GM21825 (cell line): ENCODE measurements around the gene PAXIP1.
"Not testable (repeated sequence)": the region's sequence is repeated elsewhere in the genome, so short reads cannot be mapped to it uniquely, and the experiment has no call there.

Experiments
- ATAC-seq: cut with Tn5 transposase; IDR thresholded peaks from one replicate; pipeline ENCODE4 v1.9.1; 2021; ENCODE audit warnings: mild to moderate bottlenecking, moderate library complexity; ENCODE audit not compliant: unreplicated experiment

The PAXIP1 gene, protein sequence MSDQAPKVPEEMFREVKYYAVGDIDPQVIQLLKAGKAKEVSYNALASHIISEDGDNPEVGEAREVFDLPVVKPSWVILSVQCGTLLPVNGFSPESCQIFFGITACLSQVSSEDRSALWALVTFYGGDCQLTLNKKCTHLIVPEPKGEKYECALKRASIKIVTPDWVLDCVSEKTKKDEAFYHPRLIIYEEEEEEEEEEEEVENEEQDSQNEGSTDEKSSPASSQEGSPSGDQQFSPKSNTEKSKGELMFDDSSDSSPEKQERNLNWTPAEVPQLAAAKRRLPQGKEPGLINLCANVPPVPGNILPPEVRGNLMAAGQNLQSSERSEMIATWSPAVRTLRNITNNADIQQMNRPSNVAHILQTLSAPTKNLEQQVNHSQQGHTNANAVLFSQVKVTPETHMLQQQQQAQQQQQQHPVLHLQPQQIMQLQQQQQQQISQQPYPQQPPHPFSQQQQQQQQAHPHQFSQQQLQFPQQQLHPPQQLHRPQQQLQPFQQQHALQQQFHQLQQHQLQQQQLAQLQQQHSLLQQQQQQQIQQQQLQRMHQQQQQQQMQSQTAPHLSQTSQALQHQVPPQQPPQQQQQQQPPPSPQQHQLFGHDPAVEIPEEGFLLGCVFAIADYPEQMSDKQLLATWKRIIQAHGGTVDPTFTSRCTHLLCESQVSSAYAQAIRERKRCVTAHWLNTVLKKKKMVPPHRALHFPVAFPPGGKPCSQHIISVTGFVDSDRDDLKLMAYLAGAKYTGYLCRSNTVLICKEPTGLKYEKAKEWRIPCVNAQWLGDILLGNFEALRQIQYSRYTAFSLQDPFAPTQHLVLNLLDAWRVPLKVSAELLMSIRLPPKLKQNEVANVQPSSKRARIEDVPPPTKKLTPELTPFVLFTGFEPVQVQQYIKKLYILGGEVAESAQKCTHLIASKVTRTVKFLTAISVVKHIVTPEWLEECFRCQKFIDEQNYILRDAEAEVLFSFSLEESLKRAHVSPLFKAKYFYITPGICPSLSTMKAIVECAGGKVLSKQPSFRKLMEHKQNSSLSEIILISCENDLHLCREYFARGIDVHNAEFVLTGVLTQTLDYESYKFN

DNA sequence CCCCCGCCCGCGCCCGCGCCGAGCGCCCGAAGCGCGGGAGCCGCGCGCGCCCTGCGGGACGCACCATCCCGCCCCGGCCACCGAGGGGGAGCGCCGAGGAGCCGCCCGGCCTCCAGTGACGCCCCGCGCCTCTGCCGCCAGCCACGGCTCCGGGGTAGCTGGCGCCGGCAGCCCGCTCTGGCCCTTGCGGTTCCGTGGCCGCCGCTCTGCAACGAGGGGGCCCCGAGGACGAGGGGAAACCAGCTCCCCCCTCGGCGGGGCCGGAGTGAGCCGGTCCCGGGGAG is at the start of gene PAXIP1:
TSS of gene PAXIP1 (minus strand) at position 33 of the 284 bp plus-strand sequence. CDS start 195 bp downstream, outside the sequence.
- peak; percentile 61 for ATAC-seq

DNA sequence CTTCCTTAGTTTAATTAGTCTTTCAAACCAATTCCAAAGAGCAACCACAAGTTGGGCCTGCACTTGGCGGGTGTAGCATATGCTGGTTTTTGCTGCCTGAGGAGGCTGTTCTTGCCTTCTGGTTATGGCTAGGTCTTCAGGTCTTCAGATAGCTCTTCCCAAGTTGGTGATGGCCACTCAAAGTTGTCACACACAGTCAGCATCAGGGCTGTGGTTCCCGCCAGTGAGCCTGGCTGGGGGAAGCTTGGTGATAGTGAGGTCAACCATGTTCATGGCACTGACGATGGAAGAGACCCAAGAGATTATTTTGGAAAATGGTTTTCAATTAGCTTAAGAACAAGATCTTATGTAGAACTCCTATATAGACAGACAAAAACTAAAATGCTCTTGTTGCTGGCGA is 48.4 kb upstream of the PAXIP1 start:
- ATAC-seq = no peak

DNA sequence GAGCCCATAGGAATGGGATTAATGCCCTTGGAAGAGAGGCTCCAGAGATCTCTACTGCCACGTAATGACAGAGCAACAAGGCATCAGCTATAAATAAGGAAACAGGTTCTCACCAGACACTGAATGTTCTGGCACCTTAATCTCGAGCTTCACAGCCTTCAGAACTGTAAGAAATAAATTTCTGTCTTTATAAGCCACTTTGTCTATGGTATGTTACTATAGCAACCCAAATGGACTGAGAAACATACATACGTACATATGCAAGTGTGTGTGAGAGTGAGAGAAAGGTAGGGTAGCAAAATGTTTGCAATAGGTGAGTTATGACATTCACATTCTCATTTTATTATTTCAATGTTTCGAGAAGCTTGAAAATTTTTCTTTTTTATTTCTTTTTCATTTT is 45.1 kb upstream of the PAXIP1 start:
- no peak for ATAC-seq

DNA sequence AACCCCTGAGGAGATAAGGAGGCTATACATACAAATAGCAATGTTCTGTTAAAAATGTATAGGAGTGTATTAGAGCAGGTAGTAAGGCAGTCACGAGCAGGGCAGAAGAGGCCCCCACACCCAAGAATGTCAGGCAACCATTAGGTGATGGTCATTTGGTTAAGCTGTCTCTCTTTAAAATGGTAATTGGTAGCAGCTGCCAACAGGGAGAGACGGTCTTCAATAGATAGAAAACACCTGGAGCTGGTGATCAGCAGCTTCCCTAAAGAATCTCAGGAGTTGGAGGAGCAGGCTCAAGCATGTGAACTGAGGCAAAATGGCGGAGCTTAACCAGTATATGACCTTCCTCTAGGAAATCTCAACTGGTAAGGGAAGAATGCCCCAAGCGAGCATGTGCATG is 40.8 kb upstream of the PAXIP1 start:
- ATAC-seq = no peak

DNA sequence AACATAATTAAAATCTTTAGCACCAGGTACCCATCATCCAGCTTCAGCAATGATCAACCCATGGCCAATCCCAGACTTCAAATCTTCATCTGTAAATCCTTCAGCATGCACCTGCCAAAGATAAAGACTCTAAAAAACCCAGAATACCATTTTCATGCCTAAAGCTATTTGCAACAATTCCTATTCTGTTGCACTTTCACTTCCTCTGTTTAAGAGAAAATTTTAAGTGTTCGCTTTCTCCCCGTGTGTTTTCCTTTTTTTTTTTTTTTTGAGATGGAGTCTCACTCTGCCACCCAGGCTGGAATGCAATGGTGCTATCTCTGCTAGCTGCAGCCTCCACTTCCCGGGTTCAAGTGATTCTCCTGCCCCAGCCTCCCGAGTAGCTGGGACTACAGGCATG is 35.4 kb upstream of the PAXIP1 start:
- ATAC-seq = no peak

DNA sequence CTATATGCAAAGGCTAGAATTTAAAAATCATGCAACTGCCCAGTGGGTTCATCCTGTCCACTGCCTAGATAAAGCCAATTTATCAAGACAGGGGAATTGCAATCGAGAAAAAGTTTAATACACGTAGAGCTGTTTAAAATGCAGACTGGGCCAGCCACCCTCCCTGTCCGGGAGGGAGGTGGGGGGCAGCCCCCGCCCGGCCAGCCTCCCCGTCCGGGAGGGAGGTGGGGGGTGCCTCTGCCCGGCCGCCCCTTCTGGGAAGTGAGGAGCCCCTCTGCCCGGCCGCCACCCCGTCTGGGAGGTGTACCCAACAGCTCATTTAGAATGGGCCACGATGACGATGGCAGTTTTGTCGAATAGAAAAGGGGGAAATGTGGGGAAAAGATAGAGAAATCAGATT is 31.6 kb upstream of the PAXIP1 start:
- not testable (repeated sequence) for ATAC-seq

DNA sequence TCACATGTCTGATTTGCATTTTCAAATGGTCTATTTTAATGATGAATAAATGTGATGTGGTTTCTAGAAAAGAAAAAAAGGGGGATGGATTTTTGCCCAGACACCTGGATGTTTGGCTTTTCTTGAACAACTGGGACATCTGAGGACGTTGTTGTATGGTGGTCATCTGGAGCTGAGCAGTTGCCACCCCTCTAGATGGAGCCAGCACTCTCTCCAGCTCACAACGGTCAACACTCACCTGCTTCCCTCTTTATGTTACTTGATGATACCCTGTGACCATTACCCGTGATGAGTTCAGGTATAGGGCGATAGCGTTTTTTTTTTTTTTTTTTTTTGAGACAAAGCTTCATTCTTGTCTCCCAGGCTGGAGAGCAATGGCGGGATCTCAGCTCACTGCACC is 30.1 kb upstream of the PAXIP1 start:
- ATAC-seq = no peak

DNA sequence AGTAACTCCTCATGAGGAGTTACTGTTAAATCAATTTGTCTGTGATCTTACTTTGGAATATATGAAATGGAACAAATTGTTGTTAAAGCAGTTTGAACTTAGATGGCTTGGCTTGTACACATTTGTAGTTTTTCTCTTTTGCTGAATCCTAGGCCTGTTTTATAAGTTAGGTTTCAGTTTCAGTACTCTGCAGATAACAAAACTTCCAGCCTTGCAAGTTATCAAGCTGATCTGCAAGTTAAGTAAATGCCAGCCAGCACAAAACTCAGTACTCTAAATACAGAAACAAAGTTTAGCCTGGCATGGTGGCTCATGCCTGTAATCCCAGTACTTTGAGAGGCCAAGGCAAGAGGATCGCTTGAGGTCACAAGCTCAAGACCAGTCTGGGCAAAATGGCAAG is 25.0 kb upstream of the PAXIP1 start:
- no peak for ATAC-seq

DNA sequence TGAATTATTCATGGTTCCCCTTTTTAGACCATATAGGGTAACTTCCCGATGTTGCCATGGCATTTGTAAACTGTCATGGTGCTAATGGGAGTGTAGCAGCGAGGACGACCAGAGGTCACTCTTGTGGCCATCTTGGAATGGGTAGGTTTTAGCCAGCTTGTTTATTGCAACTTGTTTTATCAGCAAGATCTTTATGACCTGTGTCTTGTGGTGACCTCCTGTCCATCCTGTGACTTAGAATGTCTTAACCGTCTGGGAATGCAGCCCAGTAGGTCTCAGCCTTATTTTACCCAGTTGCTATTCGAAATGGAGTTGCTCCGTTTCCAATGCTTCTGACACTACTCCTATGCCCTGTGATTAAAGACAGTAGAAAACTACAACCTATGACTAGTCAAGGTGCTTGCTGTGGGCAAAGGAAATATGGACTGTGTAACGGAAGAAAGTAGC is 18.8 kb upstream of the PAXIP1 start:
- ATAC-seq = no peak

DNA sequence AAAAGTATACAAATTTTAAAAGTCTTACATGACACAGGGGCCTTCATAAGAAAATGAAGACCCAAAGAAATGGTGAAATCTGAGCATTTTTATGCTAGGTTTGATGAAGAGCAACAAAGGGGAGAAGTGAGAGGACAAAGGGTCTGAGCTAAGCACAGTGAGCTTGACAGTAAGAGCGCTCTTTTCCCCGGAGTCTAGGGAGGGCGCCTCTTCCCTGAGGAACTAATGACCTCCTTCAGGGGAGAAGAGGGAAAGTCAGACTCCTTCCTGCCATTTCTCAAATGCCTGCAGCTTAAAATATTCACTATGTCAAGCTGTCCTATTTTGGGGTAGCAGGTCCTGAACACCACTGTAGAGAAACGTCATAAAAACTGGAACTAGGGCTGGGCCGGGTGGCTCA is 18.1 kb upstream of the PAXIP1 start:
- no peak for ATAC-seq

DNA sequence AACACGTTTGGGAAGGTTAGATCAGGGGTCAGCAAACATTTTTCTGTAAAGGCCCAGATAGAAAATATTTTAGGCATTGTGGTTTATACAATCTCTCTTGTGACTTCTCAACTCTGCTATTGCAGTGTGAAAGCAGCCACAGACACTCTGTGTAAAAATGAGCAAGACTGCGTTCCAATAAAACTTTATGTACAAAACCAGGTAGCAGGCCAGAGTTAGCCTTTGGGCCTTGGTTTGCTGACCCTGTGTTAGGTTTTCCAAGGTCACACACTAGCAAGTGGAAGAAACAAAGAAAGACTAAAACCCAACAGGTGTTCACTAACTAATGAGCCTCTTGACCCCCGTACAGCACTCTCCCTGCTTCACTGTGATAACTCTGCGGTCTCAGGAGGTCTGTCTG is 14.9 kb upstream of the PAXIP1 start:
- ATAC-seq = no peak

DNA sequence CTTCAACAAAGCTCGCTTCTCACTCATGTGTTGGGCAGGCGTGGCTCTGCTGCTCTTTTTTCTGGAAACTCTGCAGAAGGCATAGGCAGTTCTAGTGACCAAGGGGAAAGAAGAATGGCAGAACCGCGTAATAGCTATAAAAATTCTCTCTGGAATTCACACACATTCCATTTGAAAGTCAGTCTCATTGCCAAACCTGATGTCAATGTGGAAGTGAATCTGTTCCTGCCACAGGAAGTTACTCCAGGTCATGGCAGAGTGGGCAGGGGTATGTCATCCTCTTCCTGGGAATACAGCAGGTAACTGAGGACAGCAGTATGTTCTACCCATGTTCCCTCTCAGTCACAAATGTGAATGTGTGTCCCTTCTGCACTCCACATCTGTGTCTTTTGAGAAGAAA is 8.2 kb upstream of the PAXIP1 start:
- ATAC-seq = no peak

DNA sequence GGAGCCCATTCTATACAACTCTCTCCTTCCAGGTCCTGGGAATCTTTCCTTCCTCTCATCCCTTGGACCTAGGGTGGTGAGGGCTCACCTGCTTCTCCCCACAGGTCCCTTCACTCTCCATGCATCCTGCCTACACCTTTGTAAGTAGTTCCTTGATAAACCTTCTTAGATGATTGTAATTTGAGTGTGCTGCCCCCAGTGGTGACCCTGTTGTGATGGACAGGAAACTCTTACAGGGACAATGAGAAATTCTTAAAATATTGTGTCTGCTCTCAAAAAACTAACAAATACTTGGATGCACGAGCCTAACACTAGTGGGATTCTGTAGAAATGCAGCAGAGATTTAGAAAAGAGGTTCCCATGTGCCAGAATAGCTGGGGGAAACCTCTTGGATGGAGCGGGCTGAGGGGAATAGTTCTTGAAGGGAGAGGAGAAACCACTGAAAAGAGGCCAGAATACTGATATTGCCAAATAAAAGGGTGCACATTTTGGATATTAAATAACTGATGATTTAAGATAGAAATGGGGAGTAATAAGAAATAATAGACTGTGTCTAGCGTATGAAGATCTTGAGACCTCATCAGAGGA is 6.7 kb upstream of the PAXIP1 start:
- ATAC-seq = no peak

DNA sequence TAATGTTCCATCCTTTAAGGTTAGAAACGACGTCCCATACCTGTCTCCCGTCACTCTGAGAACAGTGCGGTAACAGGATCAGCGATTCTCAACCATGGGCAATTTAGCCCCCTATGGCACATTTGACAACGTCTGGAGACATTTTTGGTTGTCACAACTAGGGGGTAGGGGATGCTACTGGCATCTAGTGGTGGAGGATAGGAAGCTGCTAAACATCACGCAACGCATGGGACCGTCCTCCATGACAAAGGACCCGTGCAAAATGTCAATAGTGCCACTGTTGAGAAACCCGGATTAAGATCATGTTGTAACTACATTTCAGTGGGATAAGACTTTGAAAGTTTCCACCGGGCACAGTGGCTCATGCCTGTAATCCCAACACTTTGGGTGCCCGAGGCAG is 5.0 kb upstream of the PAXIP1 start:
- no peak for ATAC-seq

DNA sequence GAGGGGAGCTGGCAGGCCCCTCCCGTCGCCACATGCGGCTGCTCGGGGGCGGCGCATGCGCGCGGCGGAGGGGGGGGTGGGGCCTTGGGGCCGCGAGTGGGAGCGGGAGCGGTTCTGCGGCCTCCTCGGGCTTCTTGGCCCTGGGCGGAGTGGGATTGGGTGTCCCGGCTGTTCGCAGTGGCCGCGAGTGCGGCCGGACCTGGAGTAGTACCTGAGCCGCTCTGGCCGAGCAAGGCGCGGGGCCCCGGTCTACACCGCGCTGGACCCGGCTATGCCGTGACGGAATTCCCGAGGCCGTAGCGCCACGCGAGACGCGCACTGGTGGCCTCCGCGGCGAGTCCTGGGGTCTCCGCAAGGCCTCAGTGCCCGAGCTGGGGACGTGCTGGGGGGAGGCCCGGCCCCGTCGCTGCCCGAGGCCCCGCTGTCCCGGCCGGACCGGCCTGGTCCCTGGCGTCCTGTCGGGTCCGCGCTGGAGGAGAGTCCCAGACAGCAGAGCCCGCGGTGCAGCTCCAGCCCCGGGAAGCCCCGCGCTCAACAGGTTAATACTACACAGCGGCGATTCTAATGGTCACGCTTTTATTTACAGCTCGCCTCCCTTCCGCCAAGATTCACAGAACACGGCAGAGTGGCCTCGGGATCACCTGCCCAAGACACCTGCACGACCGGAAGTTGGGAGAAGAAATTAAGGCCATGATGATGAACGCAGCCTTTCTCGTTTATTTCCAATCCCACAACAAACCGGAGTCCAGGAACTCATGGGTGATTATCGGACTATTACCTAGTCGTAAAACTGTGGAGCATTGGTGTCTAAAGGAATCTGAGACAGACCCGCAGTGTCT is 671 bp upstream of the PAXIP1 start:
- ATAC-seq = peak; percentile 63

DNA sequence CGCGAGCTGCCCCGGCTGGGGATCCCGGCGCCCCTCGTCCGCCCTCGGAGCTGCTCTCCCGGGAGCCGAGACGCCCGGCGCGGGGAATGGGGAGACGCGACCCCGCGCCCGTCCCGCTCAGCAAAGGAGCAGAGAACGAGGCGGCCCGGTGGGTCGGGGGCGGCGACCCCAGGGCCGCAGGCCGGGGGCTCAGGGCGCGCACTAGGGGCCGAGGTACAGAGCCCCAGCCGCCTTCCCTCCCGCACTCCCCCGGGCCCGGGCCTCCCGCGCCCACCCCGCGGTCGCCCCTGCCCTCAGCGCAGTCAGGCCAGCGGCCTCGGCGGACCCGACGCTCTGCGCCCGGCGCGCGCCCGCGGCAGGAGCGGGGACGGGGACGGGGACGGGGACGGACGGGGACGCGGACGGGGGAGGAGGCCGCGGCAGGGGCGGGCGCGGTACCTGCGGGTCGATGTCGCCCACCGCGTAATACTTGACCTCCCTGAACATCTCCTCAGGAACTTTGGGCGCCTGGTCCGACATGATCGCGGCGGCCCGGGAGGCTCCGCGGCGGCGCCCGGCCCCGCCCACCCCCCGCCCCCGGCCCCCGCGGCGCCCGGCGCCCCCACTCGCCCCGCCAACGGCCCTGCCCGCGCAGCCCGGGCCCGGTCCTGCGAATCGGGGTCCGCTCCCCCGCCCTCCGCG is 373 bp downstream of the PAXIP1 start:
- peak; percentile 38 for ATAC-seq

DNA sequence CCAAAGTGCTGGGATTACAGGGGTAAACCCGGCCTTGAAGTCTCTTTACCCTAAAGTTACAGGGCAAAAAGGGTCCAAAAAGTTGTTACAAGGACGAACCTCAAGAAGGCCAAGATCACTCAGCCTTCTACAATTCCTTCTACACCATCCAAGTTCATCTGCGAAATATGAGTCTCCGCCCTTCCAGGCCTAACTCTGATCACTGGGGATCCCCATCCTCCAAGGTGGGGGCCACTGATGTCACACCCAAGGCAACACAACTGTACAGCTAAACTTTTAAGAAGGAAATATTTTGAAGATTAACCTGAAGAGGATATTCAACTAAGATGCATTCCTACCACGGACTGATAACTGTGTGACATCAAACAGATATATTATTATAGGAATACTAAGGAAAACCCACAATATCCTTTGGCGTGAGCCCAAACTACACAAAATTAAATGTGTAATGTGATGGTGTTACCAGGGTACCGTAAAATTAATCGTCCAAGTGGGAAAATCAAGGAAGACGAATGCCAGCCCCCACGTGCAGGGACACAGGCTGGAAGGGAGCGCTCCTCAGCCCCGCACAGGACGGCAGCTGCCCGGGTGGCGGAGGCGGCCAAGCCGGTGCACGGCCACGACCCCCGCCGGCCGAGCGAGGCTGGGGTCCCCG is 1.0 kb downstream of the PAXIP1 start:
- ATAC-seq = peak; percentile 8

DNA sequence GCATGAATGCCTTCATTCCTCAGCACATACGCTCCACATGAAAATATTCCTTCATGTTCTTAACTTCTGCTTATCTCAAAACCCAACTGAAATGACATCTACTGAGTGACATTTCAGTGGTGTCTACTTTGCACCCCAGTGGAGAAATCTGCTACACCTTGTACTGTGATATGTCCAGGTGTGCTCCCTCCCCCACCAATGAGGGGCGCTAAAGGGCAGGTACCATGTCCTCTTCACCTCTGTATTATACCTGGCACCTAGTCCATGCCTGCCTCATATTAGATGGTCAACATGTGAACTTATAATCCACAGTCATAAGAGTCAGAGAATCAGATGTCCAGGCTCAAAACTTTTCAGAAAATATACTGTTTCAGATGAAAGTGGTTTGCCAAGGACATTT is 2.1 kb downstream of the PAXIP1 start:
- no peak for ATAC-seq

DNA sequence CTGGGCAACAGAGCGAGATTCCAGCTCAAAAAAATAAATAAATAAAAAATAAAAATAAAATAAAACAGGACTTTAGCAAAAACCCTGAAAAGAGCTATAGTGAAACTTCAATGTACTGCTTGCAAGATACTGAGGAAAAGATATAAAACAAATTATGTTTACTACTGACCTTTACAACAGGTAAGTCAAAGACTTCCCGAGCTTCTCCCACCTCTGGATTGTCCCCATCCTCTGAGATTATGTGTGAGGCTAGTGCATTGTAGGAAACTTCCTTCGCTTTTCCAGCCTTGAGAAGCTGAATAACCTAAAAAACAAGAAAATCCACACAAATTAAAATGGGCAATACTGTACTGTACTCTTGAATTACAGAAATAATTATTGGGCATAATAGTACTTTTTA is 4.4 kb downstream of the PAXIP1 start:
- ATAC-seq = no peak
